Measurements from ENCODE around the gene ESCO1.

ESCO1 gene

DNA sequence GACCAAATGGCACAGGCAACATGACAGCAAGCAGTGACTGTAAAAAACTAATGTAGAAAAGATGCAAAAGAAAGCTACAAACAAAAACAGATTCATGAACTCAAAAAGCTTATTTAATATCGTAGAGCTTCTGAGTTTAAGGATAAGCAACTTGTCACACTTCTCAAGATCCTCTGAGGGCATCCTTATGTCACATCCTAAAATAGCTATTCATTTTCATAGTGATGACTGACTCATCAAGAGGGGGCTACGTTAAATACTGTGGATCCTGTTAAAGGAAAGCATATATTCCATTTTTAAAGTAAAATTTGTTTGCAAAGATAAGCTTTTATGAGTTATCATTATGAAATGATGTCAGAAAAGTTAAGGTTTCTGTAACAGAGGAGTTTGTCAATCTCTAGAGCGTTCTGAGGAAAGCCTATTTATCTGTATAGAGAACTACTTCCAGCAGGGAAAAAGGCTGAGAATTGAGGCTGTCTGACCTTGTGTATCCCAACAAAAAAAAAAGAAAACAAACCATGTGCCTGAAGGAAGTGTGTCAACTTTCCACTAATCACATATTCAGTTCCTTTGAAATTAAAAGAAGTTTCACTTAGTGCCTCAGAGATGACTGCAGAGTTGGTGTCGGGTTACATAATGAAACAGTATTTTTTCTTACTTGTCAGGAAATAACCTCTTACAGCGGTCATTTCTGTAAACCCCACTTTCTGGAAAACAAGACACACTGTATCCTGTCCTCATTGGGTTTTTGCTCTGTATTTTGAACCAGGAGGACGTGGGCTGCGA is 115.5 kb downstream of the ESCO1 start:
- no peak for DNase-seq

DNA sequence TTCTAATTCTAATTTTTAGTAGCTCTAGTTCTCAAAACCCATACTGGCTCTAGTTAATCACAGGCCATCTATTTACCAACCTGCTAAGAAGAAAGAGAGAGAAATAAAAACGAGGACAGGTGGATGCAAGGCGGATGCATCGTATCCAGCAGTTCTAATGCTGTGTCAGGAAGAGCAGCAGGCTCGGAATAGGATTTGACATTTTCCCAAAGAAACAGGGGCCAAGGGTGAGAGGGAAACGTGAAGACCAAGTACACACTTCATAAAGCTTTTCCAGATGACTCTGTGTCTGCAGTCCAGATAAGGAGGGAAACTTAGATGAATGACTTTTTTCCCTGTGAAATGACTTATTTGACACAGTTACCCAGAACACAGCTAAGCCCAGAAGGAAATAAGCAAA is 117.5 kb downstream of the ESCO1 start:
- DNase-seq = no peak

DNA sequence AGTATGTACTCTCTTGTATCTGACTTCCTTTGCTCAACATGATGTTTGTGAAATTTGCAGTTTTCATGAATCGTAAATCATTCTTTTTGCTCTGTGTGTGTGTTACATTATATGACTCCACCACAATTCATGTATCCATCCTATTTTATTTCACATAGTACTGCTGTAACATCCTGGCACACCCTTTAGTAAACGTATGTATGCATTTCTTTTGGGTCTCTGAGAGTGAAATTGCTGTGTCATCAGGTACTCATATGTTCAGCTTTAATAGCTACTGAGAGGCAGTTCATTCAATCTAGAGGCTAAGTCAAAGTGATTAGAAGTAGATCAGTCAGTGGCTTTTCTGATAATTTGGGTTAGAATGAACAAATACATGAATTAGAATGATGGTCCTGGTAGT is 118.8 kb downstream of the ESCO1 start:
- no peak for DNase-seq

DNA sequence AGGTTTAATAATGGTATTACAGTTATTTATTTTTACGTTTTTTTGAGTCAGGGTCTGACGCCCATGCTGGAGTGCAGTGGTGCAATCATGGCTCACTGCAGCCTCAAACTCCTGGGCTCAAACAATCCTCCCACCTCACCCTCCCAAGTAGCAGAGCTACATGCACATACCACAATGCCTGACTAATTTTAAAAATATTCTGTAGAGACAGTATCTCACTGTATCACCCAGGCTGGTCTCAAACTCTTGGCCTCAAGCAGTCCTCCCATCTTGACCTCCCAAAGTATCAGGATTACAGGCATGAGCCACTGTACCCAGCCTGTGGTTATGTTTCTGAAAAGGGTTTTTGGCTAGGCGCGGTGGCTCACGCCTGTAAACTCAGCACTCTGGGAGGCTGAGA is 120.8 kb downstream of the ESCO1 start:
- no peak for DNase-seq
